ENCODE data around the gene FXN.
A peak's percentile ranks its signal among the peaks of the same experiment; 100 is the strongest.

Gene FXN

DNA sequence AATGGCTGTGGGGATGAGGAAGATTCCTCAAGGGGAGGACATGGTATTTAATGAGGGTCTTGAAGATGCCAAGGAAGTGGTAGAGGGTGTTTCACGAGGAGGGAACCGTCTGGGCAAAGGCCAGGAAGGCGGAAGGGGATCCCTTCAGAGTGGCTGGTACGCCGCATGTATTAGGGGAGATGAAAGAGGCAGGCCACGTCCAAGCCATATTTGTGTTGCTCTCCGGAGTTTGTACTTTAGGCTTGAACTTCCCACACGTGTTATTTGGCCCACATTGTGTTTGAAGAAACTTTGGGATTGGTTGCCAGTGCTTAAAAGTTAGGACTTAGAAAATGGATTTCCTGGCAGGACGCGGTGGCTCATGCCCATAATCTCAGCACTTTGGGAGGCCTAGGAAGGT, 1.2 kb downstream of the FXN start:
- H3K27me3 ChIP-seq (ENCODE audit: insufficient read depth, low read length): no peaks in the 10 kb centered on the region
- no peaks in the 10 kb centered on the region for H3F3A ChIP-seq (ENCODE audit: insufficient read depth, low read length)
- H3K4me1 ChIP-seq (ENCODE audit: insufficient read depth, low read length, severe bottlenecking): peaks cover 10% of the 10 kb centered on the region
- H3K27ac ChIP-seq (ENCODE audit: low read depth, low read length, poor library complexity, severe bottlenecking): peak overlapping the region; percentile 66
- H4K20me1 ChIP-seq (ENCODE audit: insufficient read depth, low read length): no peaks in the 10 kb centered on the region
- H3K9me2 ChIP-seq (ENCODE audit: low read depth, low read length): no peaks in the 10 kb centered on the region
- TF ChIP-seq, protein P1, sequence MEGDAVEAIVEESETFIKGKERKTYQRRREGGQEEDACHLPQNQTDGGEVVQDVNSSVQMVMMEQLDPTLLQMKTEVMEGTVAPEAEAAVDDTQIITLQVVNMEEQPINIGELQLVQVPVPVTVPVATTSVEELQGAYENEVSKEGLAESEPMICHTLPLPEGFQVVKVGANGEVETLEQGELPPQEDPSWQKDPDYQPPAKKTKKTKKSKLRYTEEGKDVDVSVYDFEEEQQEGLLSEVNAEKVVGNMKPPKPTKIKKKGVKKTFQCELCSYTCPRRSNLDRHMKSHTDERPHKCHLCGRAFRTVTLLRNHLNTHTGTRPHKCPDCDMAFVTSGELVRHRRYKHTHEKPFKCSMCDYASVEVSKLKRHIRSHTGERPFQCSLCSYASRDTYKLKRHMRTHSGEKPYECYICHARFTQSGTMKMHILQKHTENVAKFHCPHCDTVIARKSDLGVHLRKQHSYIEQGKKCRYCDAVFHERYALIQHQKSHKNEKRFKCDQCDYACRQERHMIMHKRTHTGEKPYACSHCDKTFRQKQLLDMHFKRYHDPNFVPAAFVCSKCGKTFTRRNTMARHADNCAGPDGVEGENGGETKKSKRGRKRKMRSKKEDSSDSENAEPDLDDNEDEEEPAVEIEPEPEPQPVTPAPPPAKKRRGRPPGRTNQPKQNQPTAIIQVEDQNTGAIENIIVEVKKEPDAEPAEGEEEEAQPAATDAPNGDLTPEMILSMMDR (IDR thresholded peaks at IDR 0.05; ENCODE audit: low read length): no peak
- no peak for TF ChIP-seq EZH2 (IDR thresholded peaks at IDR 0.05; ENCODE audit: borderline replicate concordance, low read length)
- no peaks in the 10 kb centered on the region for H3K36me3 ChIP-seq (ENCODE audit: insufficient read depth, low read length)
- peak overlapping the region; percentile 80 for H3K9ac ChIP-seq (ENCODE audit: low read length)
- peak overlapping the region; percentile 87 for H3K4me3 ChIP-seq (ENCODE audit: low read depth, low read length, poor library complexity, severe bottlenecking)
- H3K4me2 ChIP-seq (ENCODE audit: low read length): peak overlapping the region; percentile 92
- no peaks in the 10 kb centered on the region for H3K9me3 ChIP-seq (ENCODE audit: low read length)
- peak overlapping the region; percentile 15; the same call in 1 of the 2 replicates for H2AFZ ChIP-seq (ENCODE audit: low read length)
- H3K79me2 ChIP-seq (ENCODE audit: insufficient read depth, low read length): peaks cover 10% of the 10 kb centered on the region; the same call in 1 of the 2 replicates

DNA sequence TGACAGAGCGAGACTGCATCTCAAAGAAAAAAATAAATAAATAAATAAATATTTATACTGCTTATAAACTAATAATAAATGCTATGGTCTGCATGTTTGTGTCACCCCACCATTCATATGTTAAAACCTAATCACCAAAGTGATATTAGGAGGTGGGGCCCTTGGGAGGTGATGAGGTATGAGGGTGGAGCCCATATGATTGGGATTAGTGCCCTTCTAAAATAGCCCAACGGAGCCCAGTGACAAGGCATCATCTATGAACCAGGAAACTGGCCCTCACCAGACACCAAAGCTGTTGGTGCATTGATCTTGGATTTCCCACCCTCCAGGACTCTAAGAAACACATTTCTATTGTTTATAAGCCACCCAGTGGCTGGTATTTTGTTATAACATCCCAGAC, 5.1 kb downstream of the FXN start:
- Histone ChIP-seq H3F3A (ENCODE audit: insufficient read depth, low read length) (no peaks in the 10 kb centered on the region), H3K9me2 (ENCODE audit: low read depth, low read length) (no peaks in the 10 kb centered on the region), H3K27ac (ENCODE audit: low read depth, low read length, poor library complexity, severe bottlenecking) (no peak overlapping the region), H2AFZ (ENCODE audit: low read length) (no peak overlapping the region), H3K4me1 (ENCODE audit: insufficient read depth, low read length, severe bottlenecking) (peaks cover 10% of the 10 kb centered on the region), H3K27me3 (ENCODE audit: insufficient read depth, low read length) (no peaks in the 10 kb centered on the region), H3K36me3 (ENCODE audit: insufficient read depth, low read length) (no peaks in the 10 kb centered on the region), H3K4me3 (ENCODE audit: low read depth, low read length, poor library complexity, severe bottlenecking) (no peak overlapping the region), H3K9ac (ENCODE audit: low read length) (no peak overlapping the region), H3K4me2 (ENCODE audit: low read length) (no peak overlapping the region), H3K79me2 (ENCODE audit: insufficient read depth, low read length) (peaks cover 10% of the 10 kb centered on the region; the same call in 1 of the 2 replicates), H4K20me1 (ENCODE audit: insufficient read depth, low read length) (no peaks in the 10 kb centered on the region), H3K9me3 (ENCODE audit: low read length) (no peaks in the 10 kb centered on the region)
- TF ChIP-seq EZH2 (IDR thresholded peaks at IDR 0.05; ENCODE audit: borderline replicate concordance, low read length): no peak
- TF ChIP-seq, protein P1 (IDR thresholded peaks at IDR 0.05; ENCODE audit: low read length): no peak

DNA sequence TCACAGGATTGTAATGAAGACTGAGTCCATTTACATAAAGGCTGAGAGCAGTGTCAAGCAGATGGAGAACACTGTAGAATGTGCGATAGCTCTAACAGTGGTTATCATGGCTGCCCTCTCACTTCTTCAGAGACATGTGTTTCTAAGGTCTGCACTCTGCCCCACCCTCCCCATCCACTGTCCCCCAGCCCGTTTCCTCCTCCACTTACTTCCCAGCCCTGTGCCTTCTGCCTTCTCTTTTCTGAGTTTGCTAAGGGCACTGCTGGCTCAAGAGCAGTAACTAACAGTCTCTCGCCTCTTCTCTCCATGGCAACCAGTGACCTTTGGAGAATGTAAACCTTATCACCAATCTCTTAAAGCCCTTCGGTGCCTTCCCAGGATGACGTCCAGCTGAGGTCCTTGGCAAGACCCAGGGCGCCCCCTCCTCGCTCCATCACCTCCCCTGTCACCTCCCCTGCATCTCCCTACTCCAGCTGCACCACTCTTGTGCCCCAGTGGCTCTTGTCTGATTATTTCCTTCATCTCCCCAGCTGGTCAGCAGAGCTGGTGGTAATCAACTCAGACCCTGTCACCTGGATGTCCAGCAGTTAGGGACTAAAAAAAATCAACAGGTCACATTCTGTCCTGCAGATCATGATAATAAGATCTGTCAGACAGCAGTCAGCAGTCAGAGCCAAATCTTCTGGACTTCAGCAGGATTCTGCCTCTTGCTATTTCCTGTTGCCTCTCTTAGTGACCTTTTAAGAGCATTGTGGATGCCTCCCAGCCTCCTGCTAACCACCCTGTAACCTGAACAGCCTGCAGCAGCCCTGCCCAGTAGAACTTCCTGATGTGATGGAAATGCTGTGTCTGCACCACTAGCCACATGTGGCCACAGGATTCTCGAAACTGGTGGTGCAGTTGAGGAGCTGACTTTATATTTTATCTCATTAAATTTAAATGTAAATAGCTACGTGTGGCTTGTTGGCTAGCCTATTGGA, 9.0 kb downstream of the FXN start:
- Histone ChIP-seq H3K9ac (ENCODE audit: low read length) (no peak overlapping the region), H3K4me1 (ENCODE audit: insufficient read depth, low read length, severe bottlenecking) (no peaks in the 10 kb centered on the region), H3K4me2 (ENCODE audit: low read length) (no peak overlapping the region), H3K27ac (ENCODE audit: low read depth, low read length, poor library complexity, severe bottlenecking) (no peak overlapping the region), H3F3A (ENCODE audit: insufficient read depth, low read length) (no peaks in the 10 kb centered on the region), H3K9me2 (ENCODE audit: low read depth, low read length) (no peaks in the 10 kb centered on the region), H3K9me3 (ENCODE audit: low read length) (no peaks in the 10 kb centered on the region), H2AFZ (ENCODE audit: low read length) (no peak overlapping the region), H3K79me2 (ENCODE audit: insufficient read depth, low read length) (no peaks in the 10 kb centered on the region), H4K20me1 (ENCODE audit: insufficient read depth, low read length) (no peaks in the 10 kb centered on the region), H3K36me3 (ENCODE audit: insufficient read depth, low read length) (peaks cover 27% of the 10 kb centered on the region), H3K27me3 (ENCODE audit: insufficient read depth, low read length) (no peaks in the 10 kb centered on the region), H3K4me3 (ENCODE audit: low read depth, low read length, poor library complexity, severe bottlenecking) (no peak overlapping the region)
- no peak for TF ChIP-seq EZH2 (IDR thresholded peaks at IDR 0.05; ENCODE audit: borderline replicate concordance, low read length)
- TF ChIP-seq, protein P1 (IDR thresholded peaks at IDR 0.05; ENCODE audit: low read length): no peak
